B cell (primary cell): Measurements from ENCODE around the gene SP3. TPM values are rescaled to one million over a fixed set of nuclear protein-coding genes. Genes with fewer than 3 reads are reported as not detected.

Experiments
- ATAC-seq: fragments of 200-7000 bp; cut with Tn5 transposase; one replicate; pipeline ENCODE4 v1.10.0; 2021; ENCODE audit warnings: low read depth, mild to moderate bottlenecking, moderate number of reproducible peaks, moderate library complexity
- CTCF ChIA-PET: fragments of 350-600 bp; sonication (Branson Sonifier 250); formaldehyde crosslinking; loops from one replicate; lab custom pipeline; 2021; ENCODE audit warnings: antibody characterized with exemption, inconsistent platforms; lab: Charles Lee
- POLR2A ChIA-PET: fragments of 350-600 bp; sonication (Branson Sonifier 250); formaldehyde crosslinking; loops from one replicate; lab custom pipeline; 2021; ENCODE audit warnings: antibody characterized with exemption; lab: Charles Lee
- DNase-seq: peaks from one replicate; pipeline ENCODE4 v3.0.0; 2013
- H2AFZ ChIP-seq: 2 replicates; pipeline ENCODE4 v1.6.1; 2012; ENCODE audit warnings: mild to moderate bottlenecking, low read depth, low read length; ENCODE audit not compliant: insufficient read depth, poor library complexity, severe bottlenecking
- H3K27ac ChIP-seq, 2 donors: 1 replicate in 1 of 2; 2 replicates in 1 of 2; pipeline ENCODE4 v1.5.1; 2012 to 2013; ENCODE audit warnings: low read length in 2 of 2, mild to moderate bottlenecking in 2 of 2, moderate library complexity in 1 of 2
- H3K27me3 ChIP-seq, 4 experiments: fragments of 200-600 bp in 1 of 4; sonication (generic) in 1 of 4; replicated peaks in 1 of 4; 1 replicate in 2 of 4; 2 replicates in 2 of 4; pipeline versions ENCODE4 v1.6.1 to v1.7.0; 2013 to 2016; ENCODE audit warnings: low read length in 3 of 4, mild to moderate bottlenecking in 2 of 4, mixed read lengths in 1 of 4, moderate library complexity in 1 of 4; ENCODE audit not compliant: insufficient read depth in 4 of 4, control insufficient read depth in 3 of 4; ENCODE audit errors: control extremely low read depth in 1 of 4
- H3K36me3 ChIP-seq, 2 experiments: replicated peaks in 1 of 2; 1 replicate in 1 of 2; 2 replicates in 1 of 2; pipeline versions ENCODE4 v1.6.1 to v1.7.1; 2013; ENCODE audit warnings: low read length in 1 of 2; ENCODE audit not compliant: insufficient read depth in 2 of 2, control insufficient read depth in 1 of 2; ENCODE audit errors: control extremely low read depth in 1 of 2, extremely low read depth in 1 of 2
- H3K4me1 ChIP-seq, 2 donors: fragments of 200-600 bp in 1 of 2; sonication (generic) in 1 of 2; 1 replicate in 1 of 2; 2 replicates in 1 of 2; pipeline versions ENCODE4 v1.5.1 to v1.6.1; 2013 to 2017; ENCODE audit warnings: low read length in 2 of 2; ENCODE audit not compliant: control insufficient read depth in 2 of 2, insufficient read depth in 2 of 2
- H3K4me2 ChIP-seq: replicated peaks from 2 replicates; pipeline ENCODE3; 2012; ENCODE audit warnings: mild to moderate bottlenecking, low read depth, low read length; ENCODE audit not compliant: poor library complexity, severe bottlenecking
- H3K4me3 ChIP-seq, 5 experiments: fragments of 200-600 bp in 1 of 5; sonication (generic) in 1 of 5; 1 replicate in 3 of 5; 2 replicates in 2 of 5; pipeline versions ENCODE4 v1.5.1 to v1.7.0; 2011 to 2016; ENCODE audit warnings: low read length in 4 of 5, mild to moderate bottlenecking in 4 of 5, low read depth in 2 of 5, control low read depth in 1 of 5, moderate library complexity in 1 of 5; ENCODE audit not compliant: insufficient read depth in 1 of 5; ENCODE audit errors: control extremely low read depth in 1 of 5, extremely low read depth in 1 of 5
- H3K79me2 ChIP-seq: fragments of 200-600 bp; sonication (generic); one replicate; pipeline ENCODE4 v1.6.0; 2016; ENCODE audit warnings: low read length; ENCODE audit not compliant: control insufficient read depth, insufficient read depth
- H3K9ac ChIP-seq: fragments of 200-600 bp; sonication (generic); 2 replicates; pipeline ENCODE4 v1.6.1; 2017; ENCODE audit warnings: mild to moderate bottlenecking, low read length, moderate library complexity
- H3K9me3 ChIP-seq, 3 donors: one replicate each; pipeline versions ENCODE4 v1.6.1 to v1.7.1; 2013; ENCODE audit warnings: low read length in 2 of 3; ENCODE audit not compliant: control insufficient read depth in 2 of 3, insufficient read depth in 1 of 3; ENCODE audit errors: control extremely low read depth in 1 of 3
- H4K20me1 ChIP-seq: 2 replicates; pipeline ENCODE4 v1.6.0; 2012; ENCODE audit warnings: mild to moderate bottlenecking, low read length; ENCODE audit not compliant: insufficient read depth, control insufficient read depth, poor library complexity, severe bottlenecking
- H3K27ac Mint-ChIP-seq: one replicate; pipeline ENCODE4 v1.8.0; 2021; ENCODE audit warnings: mixed read lengths
- H3K27me3 Mint-ChIP-seq: one replicate; pipeline ENCODE4 v1.8.0; 2021; ENCODE audit warnings: mixed read lengths
- H3K4me1 Mint-ChIP-seq: one replicate; pipeline ENCODE4 v1.8.0; 2021; ENCODE audit warnings: mixed read lengths
- H3K4me3 Mint-ChIP-seq: one replicate; pipeline ENCODE4 v1.8.0; 2021; ENCODE audit warnings: mixed read lengths
- H3K9me3 Mint-ChIP-seq: one replicate; pipeline ENCODE4 v1.8.0; 2022; ENCODE audit warnings: mixed read lengths; ENCODE audit not compliant: insufficient read depth
- CTCF ChIP-seq: fragments of 200-600 bp; IDR thresholded peaks from one replicate; pipeline ENCODE4 v1.8.0; 2022; ENCODE audit warnings: antibody characterized with exemption, mild to moderate bottlenecking
- EZH2 ChIP-seq: IDR thresholded peaks from 2 replicates; pipeline ENCODE4 v1.6.1; 2012; ENCODE audit warnings: borderline replicate concordance, low read depth, mild to moderate bottlenecking, moderate library complexity, low read length; ENCODE audit not compliant: insufficient read depth, poor library complexity, severe bottlenecking
- WGBS: methylation state at CpG from one replicate; pipeline ENCODE4 v1.1.5; 2013; ENCODE audit warnings: missing lambda C conversion rate; ENCODE audit not compliant: insufficient coverage; 5-methylcytosine and 5-hydroxymethylcytosine counted together
- intact Hi-C: fragments of 100-400 bp; cut with micrococcal nuclease; formaldehyde crosslinking; loops from one replicate; pipeline ENCODE4 v1.10.0; 2022
- polyA plus RNA-seq: library from polyadenylated mRNA; depleted of rRNA; stranded (reverse); fragments of >200 nt; gene quantifications from 2 replicates; pipeline ENCODE4 v1.2.3, GENCODE V29; 2012
- total RNA-seq, 2 donors: library from RNA; stranded (reverse); fragments of 120-200 nt in 1 of 2; gene quantifications; 1 replicate in 1 of 2; 2 replicates in 1 of 2; pipeline versions ENCODE4 v1.2.3 to v1.2.4, GENCODE V29; 2013 to 2022

Gene SP3
- total and polyA plus RNA-seq, 2 donors (not counting 1 experiment from before 2014, with no cell fraction given), result 31.9 to 152 TPM

GRCh38 chr2:173997753-173998152, 32.6 kb upstream of the SP3 start:
- ATAC-seq (no peak), DNase-seq (no peak)
- no peak overlapping the region for H2AFZ ChIP-seq
- Mint-ChIP-seq H3K9me3 (no peaks in the 10 kb centered on the region), H3K27me3 (no peaks in the 10 kb centered on the region), H3K4me3 (peak overlapping the region; percentile 5), H3K27ac (peak overlapping the region; percentile 70), H3K4me1 (peaks cover 26% of the 10 kb centered on the region)
- H3K4me2 ChIP-seq, result peak overlapping the region; percentile 31
- peaks cover 0 to 3% (median 0%) of the 10 kb centered on the region in 3 donors for H3K9me3 ChIP-seq
- H3K4me3 ChIP-seq, result no peak overlapping the region
- no peak for TF ChIP-seq EZH2
- no peak for TF ChIP-seq CTCF
- H3K9ac ChIP-seq, result no peak overlapping the region
- WGBS, result 0% methylated on average over 1 of the region's 2 CpGs
- H3K36me3 ChIP-seq, result no peaks in the 10 kb centered on the region
- H3K79me2 ChIP-seq, result no peaks in the 10 kb centered on the region
- H3K27ac ChIP-seq, result peak overlapping the region in 1 of 2 donors; percentile 2
- CTCF ChIA-PET, result interaction anchor here (0.7 to 1.4 kb wide), 6 partner anchors 10 to 52 kb away, joined by 3 to 7 read pairs (median 4); no protein-coding TSS in a partner anchor
- no peaks in the 10 kb centered on the region for H3K27me3 ChIP-seq
- intact Hi-C loops, result loop anchor here (1.0 to 2.0 kb wide), 3 partner anchors 15 to 41 kb away; partner anchors contain the start of gene SP3
- POLR2A ChIA-PET, result interaction anchor here (1.1 to 1.4 kb wide), 3 partner anchors 14 to 34 kb away, joined by 3 to 6 read pairs (median 3); partner anchors contain the start of gene SP3
- peaks cover 17 to 18% of the 10 kb centered on the region in 2 donors for H3K4me1 ChIP-seq
- no peaks in the 10 kb centered on the region for H4K20me1 ChIP-seq

- Histone ChIP-seq H3K4me3 (no peak overlapping the region), H3K4me2 (peak overlapping the region; percentile 31), H3K4me1 (peaks cover 21 to 22% of the 10 kb centered on the region in 2 donors), H4K20me1 (no peaks in the 10 kb centered on the region), H3K9me3 (peaks cover 0 to 3% (median 0%) of the 10 kb centered on the region in 3 donors), H2AFZ (no peak overlapping the region), H3K9ac (no peak overlapping the region), H3K27ac (peak overlapping the region; percentile 25 to 58), H3K79me2 (no peaks in the 10 kb centered on the region), H3K36me3 (no peaks in the 10 kb centered on the region), H3K27me3 (no peaks in the 10 kb centered on the region)
- TF ChIP-seq EZH2 (no peak), CTCF (no peak)
- H3K27ac Mint-ChIP-seq, result peak overlapping the region; percentile 84
- CTCF ChIA-PET, result interaction anchor here (0.8 to 1.4 kb wide), 5 partner anchors 10 to 43 kb away, joined by 3 to 7 read pairs (median 4); no protein-coding TSS in a partner anchor
- WGBS, result 0% methylated on average over 5 of the region's 7 CpGs
- ATAC-seq (peak; percentile 100), DNase-seq (peak; percentile 86)
- peak overlapping the region; percentile 30 for H3K4me3 Mint-ChIP-seq
- H3K27me3 Mint-ChIP-seq, result no peaks in the 10 kb centered on the region
- intact Hi-C loops, result loop anchor here (1.0 to 2.0 kb wide), 2 partner anchors 32 to 42 kb away; partner anchors contain the start of gene SP3
- H3K4me1 Mint-ChIP-seq, result peaks cover 30% of the 10 kb centered on the region
- POLR2A ChIA-PET, result interaction anchor here (1.1 to 1.4 kb wide), 3 partner anchors 15 to 35 kb away, joined by 3 to 6 read pairs (median 3); partner anchors contain the start of gene SP3
- H3K9me3 Mint-ChIP-seq, result no peaks in the 10 kb centered on the region
These were observed 32.1 kb upstream of the SP3 start for GRCh38 chr2:173997269-173997668.
